K562 (cell line): ENCODE measurements around the gene ADGRB3. TPM values are rescaled to one million over a fixed set of nuclear protein-coding genes. Genes with fewer than 3 reads are reported as not detected.

ENCODE experiments used
- ATAC-seq: fragments of 200-7000 bp; cut with Tn5 transposase; 3 replicates; pipeline ENCODE4 v1.9.1; 2020; ENCODE audit warnings: moderate library complexity
- BruUV-seq: library from RNA; stranded (reverse); fragments of 400-500 nt; replicated peaks from 2 replicates; lab custom pipeline; 2021; lab: Mats Ljungman, UMichigan
- CTCF ChIA-PET: fragments of 300-600 bp; formaldehyde crosslinking; extraction: SDS; loops from one replicate; lab custom pipeline; 2021; ENCODE audit warnings: low intra/inter-chr PET ratio; lab: Yijun Ruan, JAX
- POLR2A ChIA-PET: fragments of 300-600, 350-650 bp; sonication (Branson Sonifier 250); formaldehyde crosslinking; extraction: SDS; loops from one replicate; lab custom pipeline; 2021; ENCODE audit warnings: antibody characterized with exemption, inconsistent platforms; lab: Yijun Ruan, JAX
- DNase-seq, 4 experiments: peaks; one replicate each; pipeline versions ENCODE4 v3.0.0 to v3.0.0-alpha.2; 2011 to 2018; ENCODE audit warnings: low spot score in 3 of 4, mixed read lengths in 3 of 4; ENCODE audit errors: extremely low read depth in 1 of 4
- FAIRE-seq: peaks from 2 replicates; lab custom pipeline; 2011; peaks lifted over from hg19 to GRCh38; lab: Jason Lieb, UNC
- H2AFZ ChIP-seq: 2 replicates; pipeline ENCODE4 v1.6.0; 2011; ENCODE audit warnings: low read depth, low read length, control low read depth, inconsistent platforms
- H3K27ac ChIP-seq: fragments of 200-600 bp; 3 replicates; pipeline ENCODE4 v1.8.0; 2011; ENCODE audit warnings: low read depth, mild to moderate bottlenecking, control low read depth, inconsistent platforms, low read length, moderate library complexity, mixed read lengths; ENCODE audit errors: extremely low read depth
- H3K27me3 ChIP-seq, 2 experiments: fragments of 300-600 bp in 1 of 2; 2 replicates in 1 of 2; 3 replicates in 1 of 2; pipeline versions ENCODE4 v1.6.0 to v1.8.0; 2011; ENCODE audit warnings: inconsistent platforms in 2 of 2, low read length in 2 of 2, mild to moderate bottlenecking in 1 of 2, mixed read lengths in 1 of 2, moderate library complexity in 1 of 2; ENCODE audit not compliant: control insufficient read depth in 2 of 2, insufficient read depth in 2 of 2
- H3K36me3 ChIP-seq: fragments of 300-600 bp; 3 replicates; pipeline ENCODE4 v1.8.0; 2011; ENCODE audit warnings: mild to moderate bottlenecking, low read length, inconsistent platforms; ENCODE audit not compliant: control insufficient read depth, insufficient read depth
- H3K4me1 ChIP-seq, 2 experiments: fragments of 200-600 bp in 1 of 2; replicated peaks in 1 of 2; 2 replicates in 1 of 2; 3 replicates in 1 of 2; pipeline versions ENCODE4 v1.5.1 to v1.8.0; 2011; ENCODE audit warnings: inconsistent platforms in 2 of 2, low read length in 2 of 2, mild to moderate bottlenecking in 1 of 2, mixed read lengths in 1 of 2, moderate library complexity in 1 of 2; ENCODE audit not compliant: control insufficient read depth in 2 of 2, insufficient read depth in 2 of 2
- H3K4me2 ChIP-seq: 2 replicates; pipeline ENCODE4 v1.6.1; 2011; ENCODE audit warnings: low read length, control low read depth, inconsistent platforms, mixed read lengths; ENCODE audit not compliant: insufficient read depth
- H3K4me3 ChIP-seq: fragments of 200-600 bp; sonication (generic), shearing (Covaris generic); 2 replicates; pipeline ENCODE4 v1.5.1; 2016; ENCODE audit warnings: control low read depth, inconsistent platforms
- H3K79me2 ChIP-seq: fragments of 200-600 bp; 3 replicates; pipeline ENCODE4 v1.8.0; 2011; ENCODE audit warnings: low read length, inconsistent platforms; ENCODE audit not compliant: control insufficient read depth, insufficient read depth
- H3K9ac ChIP-seq, 2 experiments: 2 replicates each; pipeline versions ENCODE4 v1.6.0 to v1.6.1; 2011; ENCODE audit warnings: low read depth in 2 of 2, low read length in 2 of 2, control low read depth in 1 of 2, inconsistent platforms in 1 of 2, mild to moderate bottlenecking in 1 of 2, mixed read lengths in 1 of 2; ENCODE audit not compliant: insufficient read depth in 1 of 2
- H3K9me1 ChIP-seq: one replicate; pipeline ENCODE4 v1.6.0; 2011; ENCODE audit warnings: inconsistent platforms, mild to moderate bottlenecking, low read length, moderate library complexity; ENCODE audit not compliant: control insufficient read depth, insufficient read depth
- H3K9me3 ChIP-seq: replicated peaks from 2 replicates; pipeline ENCODE4 v1.5.1; 2011; ENCODE audit warnings: low read depth, low read length, inconsistent platforms; ENCODE audit not compliant: control insufficient read depth, insufficient read depth
- H4K20me1 ChIP-seq: replicated peaks from 2 replicates; pipeline ENCODE4 v1.6.1; 2011; ENCODE audit warnings: low read length, inconsistent platforms, mixed read lengths; ENCODE audit not compliant: control insufficient read depth, insufficient read depth
- CTCF ChIP-seq, 3 experiments: IDR thresholded peaks in 2 of 3; conservative IDR thresholded peaks in 1 of 3; 2 replicates each; pipeline ENCODE4 v1.5.1; 2011 to 2012; ENCODE audit warnings: low read length in 3 of 3, mild to moderate bottlenecking in 3 of 3, control low read depth in 2 of 3, improper control_type of control experiment in 1 of 3, inconsistent platforms in 1 of 3, low read depth in 1 of 3, mixed read lengths in 1 of 3, moderate library complexity in 1 of 3; ENCODE audit not compliant: insufficient read depth in 2 of 3
- EHMT2 ChIP-seq: fragments of 450-650 bp; IDR thresholded peaks from 2 replicates; pipeline ENCODE4 v1.6.1; 2018; ENCODE audit warnings: antibody characterized with exemption
- MECOM ChIP-seq: fragments of 250-450 bp; sonication (Bioruptor Pico); IDR thresholded peaks from 2 replicates; pipeline ENCODE4 v1.8.0; 2022; ENCODE audit warnings: inconsistent platforms
- NCOA1 ChIP-seq: fragments of 450-650 bp; IDR thresholded peaks from 2 replicates; pipeline ENCODE4 v1.6.1; 2016; ENCODE audit warnings: low read depth
- SAP30 ChIP-seq: fragments of 200-600 bp; sonication (generic); IDR thresholded peaks from 2 replicates; pipeline ENCODE4 v1.6.1; 2012; ENCODE audit warnings: borderline replicate concordance, low read depth, mild to moderate bottlenecking, moderate library complexity, low read length, control low read depth, inconsistent platforms; ENCODE audit not compliant: insufficient read depth, poor library complexity, severe bottlenecking
- USF1 ChIP-seq: sonication (generic); formaldehyde crosslinking; IDR thresholded peaks from 2 replicates; pipeline ENCODE4 v1.9.0; 2022; ENCODE audit warnings: mild to moderate bottlenecking, missing genetic modification reagents
- ZEB2 ChIP-seq: fragments of 450-650 bp; IDR thresholded peaks from 2 replicates; pipeline ENCODE4 v1.6.1; 2016
- ZNF436 ChIP-seq: fragments of 250-450, 450-650 bp; sonication (Bioruptor Pico); formaldehyde crosslinking; IDR thresholded peaks from 2 replicates; pipeline ENCODE4 v1.7.0; 2020; ENCODE audit warnings: mild to moderate bottlenecking
- WGBS: fragments of 100-300 bp; shearing (Covaris generic); methylation state at CpG from one replicate; pipeline ENCODE4 v1.1.6; 2016; ENCODE audit warnings: low coverage, mixed read lengths; ENCODE audit not compliant: insufficient coverage; ENCODE audit errors: missing lambda C conversion rate; 5-methylcytosine and 5-hydroxymethylcytosine counted together
- in situ Hi-C: fragments of 300-500 bp; cut with MboI; formaldehyde crosslinking; loops from 4 replicates; pipeline ENCODE4 v1.15.0; 2018; ENCODE audit warnings: inconsistent platforms, mixed read lengths
- intact Hi-C: fragments of 100-400 bp; cut with micrococcal nuclease; formaldehyde crosslinking; loops from 2 replicates; pipeline ENCODE4 v1.14.2; 2022
- polyA plus RNA-seq, 8 experiments: library from polyadenylated mRNA; depleted of rRNA in 4 of 8; stranded (reverse) in 5 of 8; unstranded in 3 of 8; fragments of >200 nt; fragmentation: Nextera tagmentation in 2 of 8; fragmentation: Illumina TruSeq in 1 of 8; extraction: Ambion mirVana in 2 of 8; extraction: Trizol in 1 of 8; gene quantifications; 2 replicates each; pipeline versions ENCODE4 v1.2.1 to v1.2.3, GENCODE V29; 2011 to 2014; ENCODE audit warnings: inconsistent platforms in 1 of 8, missing spikeins in 1 of 8
- total RNA-seq, 7 experiments: library from RNA; depleted of rRNA in 6 of 7; stranded (reverse); fragments of >200 nt in 6 of 7; fragmentation: Illumina TruSeq in 2 of 7; extraction: Trizol in 2 of 7; gene quantifications; 2 replicates each; pipeline versions ENCODE4 v1.2.1 to v1.2.3, GENCODE V29; 2011 to 2021; ENCODE audit warnings: low replicate concordance in 1 of 7
- TF ChIP-seq, protein P1 (sequence below): sonication (generic); formaldehyde crosslinking; IDR thresholded peaks from 2 replicates; pipeline ENCODE4 v1.8.0; 2022; ENCODE audit warnings: missing genetic modification reagents, mild to moderate bottlenecking, borderline replicate concordance
- TF ChIP-seq, protein P2 (sequence below), 2 experiments: fragments of 450-650 bp in 1 of 2; sonication (generic) in 1 of 2; formaldehyde crosslinking in 1 of 2; IDR thresholded peaks in 1 of 2; conservative IDR thresholded peaks in 1 of 2; 2 replicates each; pipeline versions ENCODE4 v1.6.1 to v1.8.1; 2016 to 2023; ENCODE audit warnings: mild to moderate bottlenecking in 2 of 2, moderate library complexity in 2 of 2, inconsistent platforms in 1 of 2, missing genetic modification reagents in 1 of 2
- TF ChIP-seq, protein P3 (sequence below): sonication (generic); formaldehyde crosslinking; IDR thresholded peaks from 2 replicates; pipeline ENCODE4 v1.8.1; 2023; ENCODE audit warnings: mild to moderate bottlenecking, missing genetic modification reagents, moderate library complexity

The ADGRB3 gene
- total and polyA plus RNA-seq, 9 of the 15 experiments (the other 6 are each of a cell fraction or from before 2014, with no cell fraction given): 0.90 to 7.8 (median 2.4) TPM

DNA sequence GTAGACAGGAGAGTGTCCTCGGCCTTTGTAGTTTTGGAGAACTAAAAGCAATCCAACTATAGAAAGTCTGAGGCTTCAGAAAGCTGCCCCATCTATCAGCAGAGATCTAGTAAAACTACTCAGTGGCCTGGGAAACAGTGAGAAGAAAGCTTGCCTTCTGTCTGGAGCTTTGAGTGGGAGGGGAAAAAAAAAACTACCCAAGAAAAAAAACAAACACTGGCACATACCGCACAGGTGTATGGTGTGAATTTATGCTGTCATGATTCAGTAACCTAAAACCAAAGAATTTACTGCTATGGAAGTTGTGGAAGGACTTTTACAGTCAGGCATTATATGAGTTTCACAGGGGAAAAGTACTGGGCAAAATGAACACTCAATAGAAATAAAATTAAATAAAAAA is 280.5 kb downstream of the ADGRB3 start:
- no peak overlapping the region for H3K9ac ChIP-seq
- no peaks in the 10 kb centered on the region for H3K79me2 ChIP-seq
- no peaks in the 10 kb centered on the region for H3K9me1 ChIP-seq
- no peaks in the 10 kb centered on the region for H4K20me1 ChIP-seq
- H3K27me3 ChIP-seq: no peaks in the 10 kb centered on the region
- ATAC-seq: no peak
- FAIRE-seq: no peak
- no peak for TF ChIP-seq ZEB2
- no peak for TF ChIP-seq EHMT2
- no peak for TF ChIP-seq SAP30
- no peak for TF ChIP-seq ZNF436 (CRISPR knock-in tag)
- TF ChIP-seq, protein P1, sequence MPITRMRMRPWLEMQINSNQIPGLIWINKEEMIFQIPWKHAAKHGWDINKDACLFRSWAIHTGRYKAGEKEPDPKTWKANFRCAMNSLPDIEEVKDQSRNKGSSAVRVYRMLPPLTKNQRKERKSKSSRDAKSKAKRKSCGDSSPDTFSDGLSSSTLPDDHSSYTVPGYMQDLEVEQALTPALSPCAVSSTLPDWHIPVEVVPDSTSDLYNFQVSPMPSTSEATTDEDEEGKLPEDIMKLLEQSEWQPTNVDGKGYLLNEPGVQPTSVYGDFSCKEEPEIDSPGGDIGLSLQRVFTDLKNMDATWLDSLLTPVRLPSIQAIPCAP (CRISPR knock-in tag): no peak
- TF ChIP-seq MECOM: no peak
- TF ChIP-seq, protein P2, sequence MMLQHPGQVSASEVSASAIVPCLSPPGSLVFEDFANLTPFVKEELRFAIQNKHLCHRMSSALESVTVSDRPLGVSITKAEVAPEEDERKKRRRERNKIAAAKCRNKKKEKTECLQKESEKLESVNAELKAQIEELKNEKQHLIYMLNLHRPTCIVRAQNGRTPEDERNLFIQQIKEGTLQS (IDR thresholded peaks at IDR 0.05): no peak
- TF ChIP-seq, protein P2 (CRISPR knock-in tag; conservative IDR thresholded peaks at IDR 0.05): no peak
- TF ChIP-seq NCOA1: no peak
- TF ChIP-seq, protein P3, sequence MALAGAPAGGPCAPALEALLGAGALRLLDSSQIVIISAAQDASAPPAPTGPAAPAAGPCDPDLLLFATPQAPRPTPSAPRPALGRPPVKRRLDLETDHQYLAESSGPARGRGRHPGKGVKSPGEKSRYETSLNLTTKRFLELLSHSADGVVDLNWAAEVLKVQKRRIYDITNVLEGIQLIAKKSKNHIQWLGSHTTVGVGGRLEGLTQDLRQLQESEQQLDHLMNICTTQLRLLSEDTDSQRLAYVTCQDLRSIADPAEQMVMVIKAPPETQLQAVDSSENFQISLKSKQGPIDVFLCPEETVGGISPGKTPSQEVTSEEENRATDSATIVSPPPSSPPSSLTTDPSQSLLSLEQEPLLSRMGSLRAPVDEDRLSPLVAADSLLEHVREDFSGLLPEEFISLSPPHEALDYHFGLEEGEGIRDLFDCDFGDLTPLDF (CRISPR knock-in tag): no peak
- TF ChIP-seq USF1 (CRISPR knock-in tag): no peak
- no peak for TF ChIP-seq CTCF (IDR thresholded peaks at IDR 0.05 in 2 of 3, conservative IDR thresholded peaks at IDR 0.05 in 1 of 3; ENCODE audit: insufficient read depth in 2 of 3, low read depth in 1 of 3, low read length in 3 of 3)
- no peaks in the 10 kb centered on the region for H3K4me1 ChIP-seq
- CTCF ChIA-PET: no interaction called here
- no peak overlapping the region for H3K27ac ChIP-seq
- 6% methylated on average over 2 of the region's 2 CpGs for WGBS
- H3K4me3 ChIP-seq: no peak overlapping the region
- no peak for DNase-seq
- H3K9me3 ChIP-seq: no peaks in the 10 kb centered on the region
- POLR2A ChIA-PET: no interaction called here
- intact Hi-C loops: no loop called here
- BruUV-seq: no TSS peak
- in situ Hi-C loops: no loop called here
- no peak overlapping the region for H3K4me2 ChIP-seq
- no peak overlapping the region for H2AFZ ChIP-seq
- H3K36me3 ChIP-seq: no peaks in the 10 kb centered on the region
